HFF-Myc (cell line): ENCODE data around the gene MOGAT3.

Experiments used
- DNase-seq: peaks from one replicate; pipeline ENCODE4 v3.0.0-alpha.2; 2011; ENCODE audit warnings: low read depth; ENCODE audit errors: extremely low read depth
- H3K4me3 ChIP-seq: replicated peaks from 2 replicates; pipeline ENCODE4 v1.5.1; 2011; ENCODE audit warnings: low read depth, mild to moderate bottlenecking, control low read depth, low read length
- TF ChIP-seq, protein P1 (sequence below): IDR thresholded peaks from 2 replicates; pipeline ENCODE4 v1.5.1; 2012; ENCODE audit warnings: mild to moderate bottlenecking, low read depth, low read length, control low read depth; ENCODE audit errors: missing control alignments

Gene MOGAT3

GRCh38 chr7:101237206-101238067 is 36.6 kb upstream of the MOGAT3 start, which contains the start of gene CLDN15:
Gene CLDN15, minus strand, starts transcription at chr7:101237802. Its CDS starts 221 bp downstream, at chr7:101237581.
- TF ChIP-seq, protein P1, sequence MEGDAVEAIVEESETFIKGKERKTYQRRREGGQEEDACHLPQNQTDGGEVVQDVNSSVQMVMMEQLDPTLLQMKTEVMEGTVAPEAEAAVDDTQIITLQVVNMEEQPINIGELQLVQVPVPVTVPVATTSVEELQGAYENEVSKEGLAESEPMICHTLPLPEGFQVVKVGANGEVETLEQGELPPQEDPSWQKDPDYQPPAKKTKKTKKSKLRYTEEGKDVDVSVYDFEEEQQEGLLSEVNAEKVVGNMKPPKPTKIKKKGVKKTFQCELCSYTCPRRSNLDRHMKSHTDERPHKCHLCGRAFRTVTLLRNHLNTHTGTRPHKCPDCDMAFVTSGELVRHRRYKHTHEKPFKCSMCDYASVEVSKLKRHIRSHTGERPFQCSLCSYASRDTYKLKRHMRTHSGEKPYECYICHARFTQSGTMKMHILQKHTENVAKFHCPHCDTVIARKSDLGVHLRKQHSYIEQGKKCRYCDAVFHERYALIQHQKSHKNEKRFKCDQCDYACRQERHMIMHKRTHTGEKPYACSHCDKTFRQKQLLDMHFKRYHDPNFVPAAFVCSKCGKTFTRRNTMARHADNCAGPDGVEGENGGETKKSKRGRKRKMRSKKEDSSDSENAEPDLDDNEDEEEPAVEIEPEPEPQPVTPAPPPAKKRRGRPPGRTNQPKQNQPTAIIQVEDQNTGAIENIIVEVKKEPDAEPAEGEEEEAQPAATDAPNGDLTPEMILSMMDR, result no peak
- H3K4me3 ChIP-seq, result no peak within 1 kb of the TSS
- DNase-seq, result no peak

GRCh38 chr7:101236292-101236835 is 35.5 kb upstream of the MOGAT3 start:
- no peak overlapping the region for H3K4me3 ChIP-seq
- TF ChIP-seq, protein P1, result no peak
- no peak for DNase-seq

- no peak overlapping the region for H3K4me3 ChIP-seq
- no peak for DNase-seq
- TF ChIP-seq, protein P1, result no peak
Measured at GRCh38 chr7:101235522-101235921, 34.7 kb upstream of the MOGAT3 start.

- TF ChIP-seq, protein P1, result peak; percentile 40
- DNase-seq, result no peak
Measured at GRCh38 chr7:101235050-101235449, 34.2 kb upstream of the MOGAT3 start.

GRCh38 chr7:101234636-101235035 is 33.8 kb upstream of the MOGAT3 start:
- no peak for DNase-seq
- H3K4me3 ChIP-seq, result no peak overlapping the region
- TF ChIP-seq, protein P1, result no peak

More at GRCh38 chr7:101235050-101235449, 34.2 kb upstream of the MOGAT3 start:
- H3K4me3 ChIP-seq, result no peak overlapping the region

DNA sequence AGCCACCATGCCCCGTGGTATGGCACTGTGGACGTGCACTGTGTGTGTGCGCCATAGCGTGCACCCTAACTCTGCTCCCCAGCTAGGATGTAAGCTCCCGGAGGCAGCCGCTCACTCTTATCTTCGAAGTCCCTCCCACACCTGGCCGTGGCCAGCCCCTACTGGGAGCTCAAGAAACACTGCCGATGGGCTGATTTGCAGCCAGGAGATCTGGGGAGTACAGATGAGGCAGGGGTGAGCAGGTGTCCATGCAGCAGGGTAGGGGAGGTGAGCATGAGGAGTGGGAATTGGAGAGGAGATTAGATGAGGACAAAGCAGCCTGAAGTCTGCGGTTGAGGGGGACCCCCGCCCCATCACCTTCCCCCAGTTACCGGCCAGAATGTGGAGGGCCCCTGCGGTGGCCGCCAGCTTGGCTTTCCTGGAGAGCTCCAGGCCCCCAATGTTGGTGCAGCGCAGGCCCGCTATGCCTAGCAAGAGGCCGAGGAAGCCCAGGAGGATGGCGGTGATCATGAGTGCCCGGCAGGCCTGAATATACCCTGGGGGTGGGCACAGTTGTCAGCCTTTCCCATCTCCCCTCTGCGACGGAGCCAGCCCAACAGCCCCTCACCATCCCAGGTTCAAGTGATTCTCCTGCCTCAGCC is 33.2 kb upstream of the MOGAT3 start:
- DNase-seq, result no peak
- TF ChIP-seq, protein P1, result no peak
- H3K4me3 ChIP-seq, result no peak overlapping the region
